ENCODE measurements around the gene OR8K1. TPM values are rescaled to one million over a fixed set of nuclear protein-coding genes. Genes with fewer than 3 reads are reported as not detected.

The OR8K1 gene
- total RNA-seq (ENCODE audit: unreplicated experiment), result not detected
- long read RNA-seq, result 0 reads

DNA sequence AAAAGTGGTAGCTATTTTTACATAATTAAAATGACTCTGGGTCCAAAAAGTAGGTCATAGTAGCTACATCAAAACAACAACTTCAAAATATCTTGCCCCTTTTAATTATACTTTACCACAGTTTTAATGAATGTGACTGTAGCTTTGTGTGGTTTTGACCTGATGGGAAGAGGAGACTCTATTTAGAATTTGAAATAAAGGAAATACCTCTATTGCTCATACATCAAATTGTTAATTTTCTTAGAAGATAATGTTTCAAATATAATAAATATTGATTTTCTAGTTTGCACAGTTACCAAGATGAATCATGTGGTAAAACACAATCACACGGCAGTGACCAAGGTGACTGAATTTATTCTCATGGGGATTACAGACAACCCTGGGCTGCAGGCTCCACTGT lies at the start of gene OR8K1:
OR8K1 (plus strand) TSS at position 301 of the 400 bp plus-strand sequence; CDS start at position 301, 0 bp downstream.
- H3K9me3 Mint-ChIP-seq (ENCODE audit: unreplicated experiment), result no peaks in the 10 kb centered on the region
- no peaks in the 10 kb centered on the region for H3K4me1 Mint-ChIP-seq (ENCODE audit: unreplicated experiment)
- DNase-seq (ENCODE audit: low spot score), result no peak
- TF ChIP-seq, protein P1, sequence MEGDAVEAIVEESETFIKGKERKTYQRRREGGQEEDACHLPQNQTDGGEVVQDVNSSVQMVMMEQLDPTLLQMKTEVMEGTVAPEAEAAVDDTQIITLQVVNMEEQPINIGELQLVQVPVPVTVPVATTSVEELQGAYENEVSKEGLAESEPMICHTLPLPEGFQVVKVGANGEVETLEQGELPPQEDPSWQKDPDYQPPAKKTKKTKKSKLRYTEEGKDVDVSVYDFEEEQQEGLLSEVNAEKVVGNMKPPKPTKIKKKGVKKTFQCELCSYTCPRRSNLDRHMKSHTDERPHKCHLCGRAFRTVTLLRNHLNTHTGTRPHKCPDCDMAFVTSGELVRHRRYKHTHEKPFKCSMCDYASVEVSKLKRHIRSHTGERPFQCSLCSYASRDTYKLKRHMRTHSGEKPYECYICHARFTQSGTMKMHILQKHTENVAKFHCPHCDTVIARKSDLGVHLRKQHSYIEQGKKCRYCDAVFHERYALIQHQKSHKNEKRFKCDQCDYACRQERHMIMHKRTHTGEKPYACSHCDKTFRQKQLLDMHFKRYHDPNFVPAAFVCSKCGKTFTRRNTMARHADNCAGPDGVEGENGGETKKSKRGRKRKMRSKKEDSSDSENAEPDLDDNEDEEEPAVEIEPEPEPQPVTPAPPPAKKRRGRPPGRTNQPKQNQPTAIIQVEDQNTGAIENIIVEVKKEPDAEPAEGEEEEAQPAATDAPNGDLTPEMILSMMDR (IDR thresholded peaks at IDR 0.05; ENCODE audit: unreplicated experiment), result no peak
- H3K4me3 Mint-ChIP-seq (ENCODE audit: unreplicated experiment), result no peak within 1 kb of the TSS
- no peaks in the 10 kb centered on the region for H3K27me3 Mint-ChIP-seq (ENCODE audit: unreplicated experiment)
- no peak within 1 kb of the TSS for H3K27ac Mint-ChIP-seq (ENCODE audit: unreplicated experiment)
- H3K36me3 Mint-ChIP-seq (ENCODE audit: low read depth, unreplicated experiment), result no peaks in the 10 kb centered on the region

GRCh38 chr11:56296898-56297297 lies 48.9 kb upstream of the OR8K1 start:
- Mint-ChIP-seq H3K9me3 (ENCODE audit: unreplicated experiment) (no peaks in the 10 kb centered on the region), H3K4me1 (ENCODE audit: unreplicated experiment) (no peaks in the 10 kb centered on the region), H3K36me3 (ENCODE audit: low read depth, unreplicated experiment) (no peaks in the 10 kb centered on the region), H3K27ac (ENCODE audit: unreplicated experiment) (no peak overlapping the region), H3K27me3 (ENCODE audit: unreplicated experiment) (no peaks in the 10 kb centered on the region), H3K4me3 (ENCODE audit: unreplicated experiment) (no peak overlapping the region)
- TF ChIP-seq, protein P1 (IDR thresholded peaks at IDR 0.05; ENCODE audit: unreplicated experiment), result no peak
- no peak for DNase-seq (ENCODE audit: low spot score)

GRCh38 chr11:56307836-56308235 lies 38.0 kb upstream of the OR8K1 start:
- H3K27ac Mint-ChIP-seq (ENCODE audit: unreplicated experiment), result no peak overlapping the region
- DNase-seq (ENCODE audit: low spot score), result no peak
- H3K9me3 Mint-ChIP-seq (ENCODE audit: unreplicated experiment), result no peaks in the 10 kb centered on the region
- TF ChIP-seq, protein P1 (IDR thresholded peaks at IDR 0.05; ENCODE audit: unreplicated experiment), result no peak
- H3K4me3 Mint-ChIP-seq (ENCODE audit: unreplicated experiment), result no peak overlapping the region
- H3K27me3 Mint-ChIP-seq (ENCODE audit: unreplicated experiment), result no peaks in the 10 kb centered on the region
- H3K4me1 Mint-ChIP-seq (ENCODE audit: unreplicated experiment), result no peaks in the 10 kb centered on the region
- H3K36me3 Mint-ChIP-seq (ENCODE audit: low read depth, unreplicated experiment), result no peaks in the 10 kb centered on the region

GRCh38 chr11:56314844-56315243 lies 31.0 kb upstream of the OR8K1 start, which contains the start of gene OR8K3:
Gene OR8K3 (plus strand): TSS chr11:56315144. CDS start chr11:56318307, 3,163 bp downstream.
- no peaks in the 10 kb centered on the region for H3K9me3 Mint-ChIP-seq (ENCODE audit: unreplicated experiment)
- H3K27ac Mint-ChIP-seq (ENCODE audit: unreplicated experiment), result no peak within 1 kb of the TSS

GRCh38 chr11:56331861-56332491 lies 13.9 kb upstream of the OR8K1 start:
- DNase-seq (ENCODE audit: low spot score), result no peak
- Mint-ChIP-seq H3K4me3 (ENCODE audit: unreplicated experiment) (no peak overlapping the region), H3K27ac (ENCODE audit: unreplicated experiment) (no peak overlapping the region), H3K36me3 (ENCODE audit: low read depth, unreplicated experiment) (no peaks in the 10 kb centered on the region), H3K4me1 (ENCODE audit: unreplicated experiment) (peaks cover 4% of the 10 kb centered on the region), H3K27me3 (ENCODE audit: unreplicated experiment) (peaks cover 2% of the 10 kb centered on the region), H3K9me3 (ENCODE audit: unreplicated experiment) (no peaks in the 10 kb centered on the region)
- TF ChIP-seq, protein P1 (IDR thresholded peaks at IDR 0.05; ENCODE audit: unreplicated experiment), result no peak

More at GRCh38 chr11:56314844-56315243, 31.0 kb upstream of the OR8K1 start, which contains the start of gene OR8K3:
- Mint-ChIP-seq H3K27me3 (ENCODE audit: unreplicated experiment) (no peaks in the 10 kb centered on the region), H3K4me1 (ENCODE audit: unreplicated experiment) (no peaks in the 10 kb centered on the region), H3K4me3 (ENCODE audit: unreplicated experiment) (no peak within 1 kb of the TSS), H3K36me3 (ENCODE audit: low read depth, unreplicated experiment) (no peaks in the 10 kb centered on the region)
- TF ChIP-seq, protein P1 (IDR thresholded peaks at IDR 0.05; ENCODE audit: unreplicated experiment), result no peak
- no peak for DNase-seq (ENCODE audit: low spot score)

Measured in endothelial cell (in vitro differentiated cells).